Measurements from ENCODE around the gene OR1M1. TPM values are rescaled to one million over a fixed set of nuclear protein-coding genes. Genes with fewer than 3 reads are reported as not detected.
"Not testable (repeated sequence)": the region's sequence is repeated elsewhere in the genome, so short reads cannot be mapped to it uniquely, and the experiment has no call there.

The OR1M1 gene
- total RNA-seq, 2 donors from 2014 or later, result not detected

DNA sequence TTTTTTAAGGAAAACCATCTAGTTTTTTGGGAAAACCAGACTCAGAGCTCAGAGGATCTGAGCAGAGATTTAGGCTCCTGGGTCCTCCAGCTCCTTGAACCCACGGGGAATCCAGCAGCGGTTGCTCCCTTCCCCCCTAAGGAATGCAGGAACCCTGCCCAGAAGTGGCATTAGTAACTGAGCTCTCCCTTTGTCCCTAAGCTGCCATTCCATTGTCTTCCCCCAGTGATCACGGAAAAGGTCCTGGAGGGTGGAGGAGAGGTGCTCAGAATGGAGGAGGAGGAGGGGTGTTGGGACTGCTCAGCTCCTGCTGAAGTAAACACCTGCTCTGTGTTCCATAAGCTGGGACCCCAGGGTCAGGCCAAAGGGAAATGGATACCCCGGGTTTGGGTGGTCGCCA, 16.8 kb upstream of the OR1M1 start:
- intact Hi-C loops (cut with DNase I, micrococcal nuclease), result no loop called here
- no peak for ATAC-seq

DNA sequence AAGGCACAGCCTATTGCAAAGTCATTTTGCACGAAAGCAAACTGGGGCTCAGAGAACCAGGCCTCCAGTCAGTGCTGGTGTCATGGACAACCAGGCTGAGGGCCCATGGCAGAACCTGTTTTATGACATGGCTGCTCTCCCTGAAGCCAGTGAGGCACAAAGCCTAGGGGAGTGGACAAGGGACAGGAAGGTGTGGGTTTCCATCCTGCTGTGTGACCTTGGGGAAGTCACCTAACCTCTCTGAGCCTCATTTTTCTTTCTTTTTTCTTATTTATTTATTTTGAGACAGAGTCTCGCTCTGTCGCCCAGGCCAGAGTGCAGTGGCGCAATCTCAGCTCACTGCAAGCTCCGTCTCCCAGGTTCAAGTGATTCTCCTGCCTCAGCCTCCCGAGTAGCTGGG, 15.1 kb upstream of the OR1M1 start:
- intact Hi-C loops (cut with DNase I, micrococcal nuclease), result not testable (repeated sequence)

More for the DNA sequence above, 16.8 kb upstream of the OR1M1 start:
- DNase-seq, result no peak

DNA sequence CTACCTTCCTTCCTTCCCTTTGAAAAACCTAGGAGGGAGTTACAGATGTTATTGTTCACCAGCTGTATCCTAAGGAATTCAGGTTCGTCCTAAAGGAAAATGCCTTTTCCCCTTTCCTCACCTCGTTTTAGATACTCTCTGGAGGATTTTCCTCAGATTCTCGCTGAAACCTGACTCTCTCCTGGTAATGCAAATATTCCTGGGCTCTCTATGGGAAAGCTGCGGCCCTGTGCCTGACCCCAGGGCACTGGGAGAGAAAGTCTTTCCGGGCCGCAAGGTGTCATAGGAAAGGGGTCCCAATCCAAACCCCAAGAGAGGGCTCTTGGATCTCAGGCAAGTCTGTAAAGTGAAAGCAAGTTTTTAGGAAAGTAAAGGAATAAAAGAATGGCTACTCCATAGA, 13.1 kb upstream of the OR1M1 start:
- ATAC-seq, result no peak
- no peak for DNase-seq
- intact Hi-C loops (cut with DNase I, micrococcal nuclease), result no loop called here

More for the DNA sequence above, 15.1 kb upstream of the OR1M1 start:
- not testable (repeated sequence) for DNase-seq, ATAC-seq

DNA sequence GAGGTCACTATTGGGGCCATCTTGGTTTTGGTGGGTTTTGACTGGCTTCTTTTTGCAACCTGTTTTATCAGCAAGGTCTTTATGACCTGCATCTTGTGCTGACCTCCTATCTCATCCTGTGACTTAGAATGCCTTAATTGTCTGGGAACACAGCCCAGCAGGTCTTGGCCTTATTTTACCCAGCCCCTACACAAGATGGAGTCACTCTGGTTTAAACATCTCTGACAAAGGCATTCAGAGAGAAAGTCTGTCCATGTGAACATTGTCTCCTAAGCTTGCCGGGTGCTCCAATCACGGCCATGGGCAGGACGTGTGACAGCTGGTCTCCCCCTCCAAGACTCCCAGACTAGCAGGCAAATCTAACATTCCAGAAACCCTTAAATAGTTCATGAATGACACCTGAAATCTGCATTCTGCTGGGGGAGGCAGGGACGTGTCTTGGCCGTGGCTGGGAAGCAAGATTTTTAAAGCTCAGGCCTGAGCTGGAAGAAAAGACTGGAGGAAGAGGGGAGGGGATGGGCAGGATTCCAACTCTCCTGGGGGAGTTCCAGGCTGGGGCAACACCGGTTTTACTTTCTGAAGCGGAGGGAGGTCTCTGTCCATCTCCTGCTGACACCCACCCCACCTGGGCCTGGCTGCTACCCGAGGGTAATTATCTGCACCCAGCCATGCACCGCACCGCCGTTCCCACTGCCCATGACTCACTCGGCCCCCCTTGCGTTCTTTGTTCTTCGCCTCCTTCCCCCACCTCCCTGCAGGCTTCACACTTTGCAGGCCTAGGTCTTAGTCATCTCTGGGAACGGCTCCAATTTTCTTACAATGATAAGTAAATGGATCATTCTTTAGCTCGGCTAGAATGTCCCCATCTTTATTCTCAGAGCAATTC, 11.6 kb upstream of the OR1M1 start:
- peak; percentile 80 for ATAC-seq
- peak; percentile 27 to 73 for DNase-seq
- intact Hi-C loops (cut with DNase I, micrococcal nuclease), result no loop called here

DNA sequence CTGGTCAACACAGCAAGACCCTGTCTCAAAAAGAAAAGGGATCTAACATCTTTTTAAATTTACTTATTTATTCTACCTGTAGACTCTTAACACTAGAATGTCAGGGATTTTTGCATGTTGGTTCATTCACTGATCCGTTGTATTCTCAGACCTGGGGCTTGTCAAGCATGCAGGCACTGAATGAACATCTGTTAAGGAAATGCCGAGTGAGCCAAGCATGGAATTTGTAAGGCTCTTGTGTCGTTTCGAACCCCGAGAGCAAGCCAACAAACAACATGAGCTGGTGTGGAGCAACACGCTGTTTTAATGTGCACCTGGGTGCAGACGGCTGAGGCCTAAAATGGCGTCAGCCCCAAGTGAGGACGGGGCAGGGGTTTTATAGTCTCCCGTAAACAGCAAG, 10.0 kb upstream of the OR1M1 start:
- intact Hi-C loops (cut with DNase I, micrococcal nuclease), result no loop called here
- ATAC-seq (no peak), DNase-seq (no peak)

DNA sequence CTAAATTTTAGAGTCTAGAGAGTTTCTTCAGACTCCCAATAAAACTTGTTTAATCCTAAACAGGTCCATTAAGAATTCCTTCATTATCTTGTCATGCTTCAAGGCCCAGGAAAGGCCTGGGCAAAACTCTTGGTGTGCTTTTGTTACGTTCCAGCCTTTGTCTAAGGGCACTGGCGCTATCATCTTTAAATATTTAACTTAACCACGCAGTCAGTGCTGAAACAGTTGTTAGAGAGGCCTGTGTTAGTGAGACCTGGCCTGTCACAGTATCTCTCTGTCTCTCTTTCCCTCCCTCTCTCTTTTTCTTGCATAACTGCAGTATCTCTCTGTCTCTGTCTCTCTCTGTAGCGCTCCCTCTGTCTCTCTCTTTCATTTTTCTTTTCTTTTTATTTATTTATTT, 8.2 kb upstream of the OR1M1 start:
- ATAC-seq (no peak), DNase-seq (no peak)
- intact Hi-C loops (cut with DNase I, micrococcal nuclease), result no loop called here

DNA sequence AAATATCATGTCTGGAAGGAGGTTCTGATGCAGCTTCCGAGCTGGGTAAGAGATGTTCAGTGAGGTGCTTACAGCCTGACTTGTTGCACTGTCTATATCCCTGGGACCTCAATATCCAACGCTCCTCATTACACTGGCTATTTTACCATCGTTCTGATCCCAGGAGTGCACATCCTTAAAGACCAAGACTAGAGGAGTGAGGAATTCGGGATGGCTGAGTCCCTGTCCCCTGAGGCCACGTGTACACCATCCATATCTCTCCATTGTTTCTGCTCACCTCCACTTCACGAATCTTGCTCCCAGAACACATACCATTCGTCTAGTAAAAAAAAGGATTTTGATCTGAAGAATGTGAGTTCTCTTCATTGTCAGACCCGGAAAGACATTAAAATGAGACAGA, 20.5 kb downstream of the OR1M1 start, which contains the start of gene OR7G2:
TSS of gene OR7G2 (minus strand) at position 101 of the 400 bp plus-strand sequence. CDS start 4,232 bp downstream, outside the sequence.
- ATAC-seq, result no peak
- intact Hi-C loops (cut with DNase I, micrococcal nuclease), result no loop called here
- DNase-seq, result no peak

DNA sequence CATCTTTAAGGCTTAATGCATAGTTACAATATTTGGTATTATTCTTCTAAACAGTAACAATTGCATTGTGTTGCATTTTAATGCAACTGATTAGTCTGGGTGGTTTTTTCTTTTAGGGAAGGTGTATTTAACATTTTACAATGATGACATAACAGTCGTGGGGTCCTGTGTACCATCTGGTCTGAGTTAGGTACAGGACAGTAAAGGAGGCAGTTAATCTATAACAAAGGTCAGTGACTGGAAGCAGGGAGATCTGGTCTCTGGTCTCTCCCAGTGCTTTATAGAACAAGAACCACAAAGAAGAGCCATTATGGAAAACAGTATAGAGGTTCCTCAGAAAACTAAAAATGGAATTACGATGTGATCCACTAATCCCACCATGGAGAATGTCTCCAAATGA, 23.1 kb downstream of the OR1M1 start:
- DNase-seq (no peak), ATAC-seq (no peak)
- intact Hi-C loops (cut with DNase I, micrococcal nuclease), result no loop called here

DNA sequence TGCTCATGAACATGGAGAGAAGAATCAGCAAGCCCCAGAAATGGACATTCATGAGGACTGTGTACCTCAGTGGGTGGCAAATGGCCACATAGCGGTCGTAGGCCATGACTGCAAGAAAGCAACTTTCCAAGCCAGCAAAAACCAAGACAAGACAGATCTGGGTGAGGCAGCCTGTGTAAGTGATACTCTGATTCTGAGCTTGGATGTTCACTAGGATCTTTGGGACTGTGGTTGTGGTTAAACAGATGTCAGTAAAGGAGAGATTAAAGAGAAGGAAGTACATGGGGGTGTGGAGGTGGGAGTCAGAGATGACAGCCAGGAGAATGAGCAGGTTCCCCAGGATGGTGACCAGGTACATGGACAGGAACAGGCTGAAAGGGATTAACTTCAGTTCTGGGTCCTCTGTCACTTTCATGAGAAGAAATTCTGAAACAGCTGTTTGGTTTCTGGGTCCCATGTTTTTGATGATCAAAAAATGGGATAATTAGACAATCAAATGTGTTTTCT, 28.5 kb downstream of the OR1M1 start, which contains the start of gene OR7G1:
TSS of gene OR7G1 (minus strand) at position 457 of the 507 bp plus-strand sequence. CDS start at position 457, 0 bp downstream.
- DNase-seq (no peak), ATAC-seq (no peak)
- intact Hi-C loops (cut with DNase I, micrococcal nuclease), result no loop called here

DNA sequence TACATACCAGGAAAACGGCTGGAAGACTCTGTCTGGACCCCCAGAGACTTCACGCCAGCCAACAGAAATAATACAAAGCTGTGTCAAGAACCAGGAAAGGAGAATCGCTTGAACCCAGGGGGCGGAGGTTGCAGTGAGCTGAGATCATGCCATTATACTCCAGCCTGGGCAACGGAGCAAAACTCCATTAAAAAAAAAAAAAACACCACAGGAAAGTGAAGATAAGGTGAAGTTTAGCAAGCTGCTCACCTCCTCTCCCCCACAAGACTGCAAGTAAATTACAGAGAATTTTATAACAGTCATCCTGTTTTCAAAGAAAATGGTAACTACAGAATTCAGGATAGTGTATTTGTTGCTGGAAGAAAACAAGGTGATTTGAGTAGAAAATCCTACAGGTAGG, 29.7 kb downstream of the OR1M1 start:
- ATAC-seq (no peak), DNase-seq (no peak)
- intact Hi-C loops (cut with DNase I, micrococcal nuclease), result no loop called here

DNA sequence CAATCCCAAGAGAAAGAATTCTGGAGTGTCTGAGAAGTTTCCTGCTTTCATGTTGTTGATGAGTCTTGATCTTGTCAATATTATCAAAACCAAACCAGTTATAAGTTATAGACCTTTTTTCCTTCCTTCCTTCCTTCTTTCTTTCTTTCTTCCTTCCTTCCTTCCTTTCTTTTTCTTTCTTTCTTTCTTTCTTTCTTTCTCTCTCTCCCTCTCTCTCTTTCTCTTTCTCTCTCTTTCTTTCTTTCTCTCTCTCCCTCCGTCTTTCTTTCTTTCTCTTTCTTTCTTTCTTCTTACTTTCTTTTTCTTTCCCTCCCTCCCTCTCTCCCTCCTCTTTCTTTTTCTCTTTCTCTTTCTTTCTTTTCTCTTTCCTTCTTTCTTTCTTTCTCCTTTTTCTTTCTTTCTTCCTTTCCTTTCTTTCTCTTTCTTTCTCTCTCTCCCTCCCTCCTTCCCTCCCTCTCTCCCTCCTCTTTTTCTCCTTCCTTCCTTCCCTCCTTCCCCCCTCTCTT, 40.1 kb downstream of the OR1M1 start, which contains the start of gene OR7G3:
TSS of gene OR7G3 (minus strand) at position 51 of the 506 bp plus-strand sequence. CDS start at position 51, 0 bp downstream.
- DNase-seq, result no peak
- intact Hi-C loops (cut with DNase I, micrococcal nuclease), result no loop called here
- ATAC-seq, result no peak

DNA sequence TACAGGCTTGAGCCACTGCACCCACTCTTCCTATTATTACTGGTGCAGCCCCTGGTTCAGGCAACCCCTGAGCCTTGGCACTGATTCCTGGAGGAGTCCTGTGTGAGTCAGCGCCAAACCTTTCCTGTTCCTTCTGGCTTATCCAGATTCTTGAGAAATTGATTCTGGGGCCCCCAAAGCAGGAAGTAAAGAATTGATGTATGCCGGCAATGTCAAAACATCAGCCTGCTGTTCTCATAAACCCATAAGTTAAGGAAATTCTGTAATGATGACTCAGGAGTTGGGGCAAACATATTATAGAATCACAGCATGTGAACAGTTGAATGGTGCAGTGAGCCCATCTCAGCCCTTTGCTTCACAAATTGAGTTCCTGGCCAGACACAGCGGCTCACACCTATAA, 41.3 kb downstream of the OR1M1 start:
- ATAC-seq (no peak), DNase-seq (no peak)
- intact Hi-C loops (cut with DNase I, micrococcal nuclease), result no loop called here

DNA sequence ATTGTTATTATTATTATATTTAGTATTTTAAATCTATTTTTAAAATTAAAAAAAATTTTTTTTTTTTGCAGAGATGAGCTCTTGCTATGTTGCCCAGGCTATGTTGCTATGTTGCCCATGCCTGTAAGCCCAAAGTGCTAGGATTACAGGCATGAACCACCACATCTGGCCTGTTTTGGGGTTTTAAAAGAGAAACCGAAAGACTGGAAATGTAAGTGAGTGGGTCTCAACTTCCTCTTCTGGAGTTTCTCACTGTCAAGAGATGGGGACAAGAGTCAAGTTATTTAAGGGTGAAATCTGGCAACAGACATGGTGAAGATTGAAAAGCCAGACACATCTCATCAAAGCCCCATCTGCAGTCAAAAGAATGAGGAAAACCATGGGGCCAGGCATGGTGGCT, 44.1 kb downstream of the OR1M1 start:
- no peak for DNase-seq
- no peak for ATAC-seq
- intact Hi-C loops (cut with DNase I, micrococcal nuclease), result loop anchor here in 1 of 2 donors (10.0 kb wide), 1 partner anchor 664 kb away; no protein-coding TSS in a partner anchor

DNA sequence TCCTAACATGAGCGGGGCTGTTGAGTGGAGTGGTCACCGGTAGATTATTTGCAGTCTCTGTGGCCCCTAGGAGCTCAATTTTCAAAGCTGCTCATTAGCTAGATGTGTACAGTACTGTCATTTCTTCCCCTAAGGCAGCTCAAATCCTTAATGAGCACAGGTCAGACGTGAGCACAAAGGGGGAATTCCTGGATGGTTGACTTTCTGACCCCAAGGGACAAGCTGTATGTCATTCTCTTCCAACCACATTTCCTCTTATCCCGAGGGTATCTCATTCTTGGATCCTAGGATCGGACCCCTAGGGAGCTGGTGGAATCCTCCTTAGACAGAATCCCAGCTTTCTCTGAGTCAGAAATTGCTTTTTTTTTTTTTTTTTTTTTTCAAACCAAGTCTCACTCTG, 45.6 kb downstream of the OR1M1 start:
- intact Hi-C loops (cut with DNase I, micrococcal nuclease), result loop anchor here in 1 of 2 donors (10.0 kb wide), 1 partner anchor 662 kb away; no protein-coding TSS in a partner anchor

DNA sequence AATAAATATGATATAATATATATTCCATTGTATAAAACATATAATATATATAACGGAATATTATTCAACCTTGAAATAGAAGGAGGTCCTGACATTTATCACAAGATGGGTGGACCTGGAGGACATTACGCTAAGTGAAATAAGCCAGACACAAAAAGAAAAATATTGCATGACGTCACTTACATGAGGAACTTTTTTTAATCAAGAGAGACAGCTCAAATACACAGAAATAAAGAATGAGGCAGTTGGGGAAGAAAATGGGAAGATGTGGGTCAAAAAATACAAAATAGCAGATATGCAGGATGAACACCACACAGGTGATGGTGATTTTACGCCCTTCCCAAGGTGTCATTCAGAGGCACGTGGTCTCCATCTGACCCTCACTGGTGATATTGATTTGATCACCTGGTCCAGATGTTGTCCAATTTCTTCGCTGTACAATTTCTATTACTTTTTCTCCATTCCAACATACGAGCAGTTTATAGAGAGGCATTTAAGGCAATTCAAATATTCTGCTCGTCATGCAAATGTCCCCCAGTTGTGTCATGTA, 52.8 kb downstream of the OR1M1 start:
- ATAC-seq (peak; percentile 6), DNase-seq (no peak)
- intact Hi-C loops (cut with DNase I, micrococcal nuclease), result loop anchor here in 1 of 2 donors (10.0 kb wide), 1 partner anchor 655 kb away; no protein-coding TSS in a partner anchor

More for the DNA sequence above, 45.6 kb downstream of the OR1M1 start:
- DNase-seq (no peak), ATAC-seq (no peak)

DNA sequence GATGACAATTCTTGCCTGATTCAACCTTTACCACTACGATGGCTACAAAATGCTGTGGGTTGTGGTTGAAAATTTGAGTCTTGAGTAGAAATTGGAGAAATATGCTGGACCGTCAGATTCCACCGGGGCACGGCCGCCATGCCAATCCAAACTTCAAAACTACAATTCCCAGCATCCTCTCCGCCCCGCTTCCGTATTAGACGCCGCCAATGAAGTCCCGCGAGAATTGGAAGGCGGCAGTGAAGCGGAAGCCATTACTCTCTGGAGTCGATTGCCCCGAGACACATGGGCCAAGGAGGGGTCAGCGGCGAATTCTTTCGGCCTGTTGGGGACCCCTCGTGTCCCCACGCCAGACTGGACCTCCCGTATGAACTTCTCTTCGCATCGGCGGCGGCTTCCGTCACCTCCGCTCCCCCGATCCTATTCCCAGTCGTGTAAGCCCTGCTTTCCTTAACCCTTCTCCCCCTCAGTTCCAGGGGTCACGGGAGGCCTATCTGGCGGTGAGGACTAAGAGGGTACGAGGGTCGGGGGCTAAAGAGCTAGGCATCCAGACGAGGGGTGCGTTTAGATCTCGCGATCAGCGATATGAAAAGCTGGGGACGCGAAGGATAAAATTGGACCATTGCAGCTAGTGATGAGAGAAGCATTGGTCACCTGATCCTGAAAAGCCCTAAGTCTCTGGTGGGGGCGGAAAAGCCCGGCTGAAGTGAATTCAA, 53.5 kb downstream of the OR1M1 start, which contains the start of gene ZNF317:
TSS of gene ZNF317 (plus strand) at position 239 of the 716 bp plus-strand sequence. CDS start 15,620 bp downstream, outside the sequence.
- ATAC-seq, result peak; percentile 99
- intact Hi-C loops (cut with DNase I, micrococcal nuclease), result no loop called here

DNA sequence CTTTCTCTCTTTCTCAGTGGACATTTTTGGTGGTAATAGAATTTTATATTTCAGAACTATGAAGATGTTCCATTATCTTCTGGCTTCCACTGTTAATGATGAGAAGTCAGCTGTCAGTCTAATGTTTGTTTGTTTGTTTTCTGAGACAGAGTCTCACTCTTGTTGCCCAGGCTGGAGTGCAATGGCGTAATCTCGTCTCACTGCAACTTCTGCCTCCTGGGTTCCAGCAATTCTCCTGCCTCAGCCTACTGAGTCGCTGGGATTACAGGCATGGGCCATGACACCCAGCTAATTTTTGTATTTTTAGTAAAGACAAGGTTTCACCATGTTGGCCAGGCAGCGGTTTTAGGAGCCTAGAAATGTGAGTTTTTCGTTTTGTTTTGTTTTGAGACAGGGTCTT, 58.1 kb downstream of the OR1M1 start:
- DNase-seq (no peak), ATAC-seq (no peak)
- intact Hi-C loops (cut with DNase I, micrococcal nuclease), result no loop called here

More for the DNA sequence above, 53.5 kb downstream of the OR1M1 start, which contains the start of gene ZNF317:
- DNase-seq, result peak; percentile 94 to 96

Data from left colon (tissue), 2 donors.